C4-2B (cell line): ENCODE results near the gene KANTR.

ENCODE experiments used
- ZFX ChIP-seq: fragments of 450-650 bp; IDR thresholded peaks from 2 replicates; pipeline ENCODE4 v1.6.1; 2017
- TF ChIP-seq, protein P1 (sequence below): fragments of 450-650 bp; conservative IDR thresholded peaks from 2 replicates; pipeline ENCODE4 v1.5.1; 2017; ENCODE audit warnings: mild to moderate bottlenecking

DNA sequence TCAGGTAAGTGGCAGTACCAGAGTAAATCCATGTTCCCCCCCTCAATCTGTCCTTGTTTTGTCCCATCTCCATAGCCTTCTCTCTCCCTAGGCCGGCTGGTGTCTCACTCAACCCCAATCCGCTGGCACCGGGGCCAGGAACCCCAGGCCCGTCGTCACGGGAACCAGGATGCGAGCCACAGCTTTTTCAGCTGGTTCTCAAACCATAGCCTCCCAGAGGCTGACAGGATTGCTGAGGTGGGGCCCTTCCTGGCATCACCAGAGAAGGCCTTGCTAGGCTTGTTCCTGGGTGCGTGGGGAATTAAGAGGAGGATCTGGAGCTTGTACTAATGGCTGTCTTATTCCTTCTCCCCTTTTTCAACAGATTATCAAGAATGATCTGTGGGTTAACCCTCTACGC, 9.1 kb upstream of the KANTR start:
- TF ChIP-seq, protein P1, sequence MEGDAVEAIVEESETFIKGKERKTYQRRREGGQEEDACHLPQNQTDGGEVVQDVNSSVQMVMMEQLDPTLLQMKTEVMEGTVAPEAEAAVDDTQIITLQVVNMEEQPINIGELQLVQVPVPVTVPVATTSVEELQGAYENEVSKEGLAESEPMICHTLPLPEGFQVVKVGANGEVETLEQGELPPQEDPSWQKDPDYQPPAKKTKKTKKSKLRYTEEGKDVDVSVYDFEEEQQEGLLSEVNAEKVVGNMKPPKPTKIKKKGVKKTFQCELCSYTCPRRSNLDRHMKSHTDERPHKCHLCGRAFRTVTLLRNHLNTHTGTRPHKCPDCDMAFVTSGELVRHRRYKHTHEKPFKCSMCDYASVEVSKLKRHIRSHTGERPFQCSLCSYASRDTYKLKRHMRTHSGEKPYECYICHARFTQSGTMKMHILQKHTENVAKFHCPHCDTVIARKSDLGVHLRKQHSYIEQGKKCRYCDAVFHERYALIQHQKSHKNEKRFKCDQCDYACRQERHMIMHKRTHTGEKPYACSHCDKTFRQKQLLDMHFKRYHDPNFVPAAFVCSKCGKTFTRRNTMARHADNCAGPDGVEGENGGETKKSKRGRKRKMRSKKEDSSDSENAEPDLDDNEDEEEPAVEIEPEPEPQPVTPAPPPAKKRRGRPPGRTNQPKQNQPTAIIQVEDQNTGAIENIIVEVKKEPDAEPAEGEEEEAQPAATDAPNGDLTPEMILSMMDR, result no peak
- TF ChIP-seq ZFX, result no peak
